ENCODE measurements around the gene APLP2. TPM values are rescaled to one million over a fixed set of nuclear protein-coding genes. Genes with fewer than 3 reads are reported as not detected.
"Not testable (repeated sequence)": the region's sequence is repeated elsewhere in the genome, so short reads cannot be mapped to it uniquely, and the experiment has no call there.

The APLP2 gene
- total RNA-seq, 1 donor from 2014 or later: 57.2 TPM

- H3K9me3 Mint-ChIP-seq: no peaks in the 10 kb centered on the region
- no peaks in the 10 kb centered on the region for H3K36me3 Mint-ChIP-seq (ENCODE audit: low read depth)
- H3K27me3 Mint-ChIP-seq (ENCODE audit: low read depth): no peaks in the 10 kb centered on the region
- H3K27ac Mint-ChIP-seq: no peak overlapping the region
- intact Hi-C loops (cut with micrococcal nuclease): no loop called here
- no peaks in the 10 kb centered on the region for H3K4me1 Mint-ChIP-seq (ENCODE audit: low read depth)
- DNase-seq (ENCODE audit: low spot score): no peak
- H3K4me3 Mint-ChIP-seq (ENCODE audit: low read depth): no peak overlapping the region
Observed at GRCh38 chr11:130191896-130192295, 122.2 kb downstream of the APLP2 start.

- H3K9me3 Mint-ChIP-seq: no peaks in the 10 kb centered on the region
- no peaks in the 10 kb centered on the region for H3K27me3 Mint-ChIP-seq (ENCODE audit: low read depth)
- no peak for DNase-seq (ENCODE audit: low spot score)
- no peaks in the 10 kb centered on the region for H3K4me1 Mint-ChIP-seq (ENCODE audit: low read depth)
- no peak overlapping the region for H3K27ac Mint-ChIP-seq
- intact Hi-C loops (cut with micrococcal nuclease): no loop called here
- no peak overlapping the region for H3K4me3 Mint-ChIP-seq (ENCODE audit: low read depth)
- H3K36me3 Mint-ChIP-seq (ENCODE audit: low read depth): no peaks in the 10 kb centered on the region
Observed at GRCh38 chr11:130192845-130193267, 123.2 kb downstream of the APLP2 start.

GRCh38 chr11:130193551-130193950 is 123.9 kb downstream of the APLP2 start:
- H3K27ac Mint-ChIP-seq; H3K9me3 Mint-ChIP-seq; H3K4me3 Mint-ChIP-seq (ENCODE audit: low read depth); intact Hi-C loops (cut with micrococcal nuclease); H3K36me3 Mint-ChIP-seq (ENCODE audit: low read depth); H3K4me1 Mint-ChIP-seq (ENCODE audit: low read depth); DNase-seq (ENCODE audit: low spot score); H3K27me3 Mint-ChIP-seq (ENCODE audit: low read depth): not testable (repeated sequence)

Other genes with a start within 250 kb of the APLP2 start
- gene NFRKB, start 174.3 kb upstream of the APLP2 start, total RNA-seq: 42.6 and 42.8 TPM in 2 replicates
- gene PRDM10, start 67.1 kb upstream of the APLP2 start, total RNA-seq: 15.3 and 15.5 TPM in 2 replicates
- gene ST14, start 89.9 kb downstream of the APLP2 start, total RNA-seq: 0.09 and 0.14 TPM in 2 replicates
- gene ZBTB44, start 245.0 kb downstream of the APLP2 start, total RNA-seq: 36.0 and 36.1 TPM in 2 replicates

Measured in activated T-helper 2 cell treated with anti-CD3 and anti-CD28 coated beads, Interferon-gamma antibody, Interleukin-2, Interleukin-4, amounts not matched to agents 10 μg/mL and 5 μg/mL and 100 μg/mL, durations not matched to agents 14 hours and 24 hours and 36 hours (primary cell).